GM21360 (cell line): ENCODE results near the gene FPR2.
"Not testable (repeated sequence)": the region's sequence is repeated elsewhere in the genome, so short reads cannot be mapped to it uniquely, and the experiment has no call there.

Source experiments
- ATAC-seq: cut with Tn5 transposase; IDR thresholded peaks from one replicate; pipeline ENCODE4 v1.9.1; 2021; ENCODE audit warnings: mild to moderate bottlenecking, moderate library complexity; ENCODE audit not compliant: unreplicated experiment

FPR2 gene

GRCh38 chr19:51739466-51740213, 21.3 kb upstream of the FPR2 start:
- no peak for ATAC-seq

GRCh38 chr19:51740356-51740755, 20.6 kb upstream of the FPR2 start:
- no peak for ATAC-seq

GRCh38 chr19:51742789-51743188, 18.2 kb upstream of the FPR2 start:
- no peak for ATAC-seq

GRCh38 chr19:51743405-51743804, 17.6 kb upstream of the FPR2 start:
- ATAC-seq, result no peak

- ATAC-seq, result no peak
These were observed 14.2 kb upstream of the FPR2 start for GRCh38 chr19:51746731-51747130.

- ATAC-seq, result no peak
These were observed 11.0 kb upstream of the FPR2 start for GRCh38 chr19:51749979-51750378.

- no peak for ATAC-seq
These were observed 10.4 kb upstream of the FPR2 start for GRCh38 chr19:51750400-51751094.

- no peak for ATAC-seq
These were observed 9.3 kb upstream of the FPR2 start, which contains the start of gene FPR1 for GRCh38 chr19:51751655-51752054. FPR1 (minus strand) TSS chr19:51751878; CDS start chr19:51746994, 4,884 bp downstream.

- no peak for ATAC-seq
These were observed 6.9 kb upstream of the FPR2 start for GRCh38 chr19:51754109-51754508.

GRCh38 chr19:51754770-51755169, 6.2 kb upstream of the FPR2 start:
- no peak for ATAC-seq

GRCh38 chr19:51755571-51755970, 5.4 kb upstream of the FPR2 start:
- no peak for ATAC-seq

GRCh38 chr19:51761696-51762095, 716 bp downstream of the FPR2 start:
- ATAC-seq, result no peak

- no peak for ATAC-seq
These were observed 4.1 kb downstream of the FPR2 start for GRCh38 chr19:51765086-51765485.

- ATAC-seq, result no peak
These were observed 5.5 kb downstream of the FPR2 start for GRCh38 chr19:51766461-51766860.

- ATAC-seq, result no peak
These were observed 10.6 kb downstream of the FPR2 start for GRCh38 chr19:51771376-51772130.

GRCh38 chr19:51772977-51773376, 12.0 kb downstream of the FPR2 start:
- ATAC-seq, result no peak

GRCh38 chr19:51776561-51776960, 15.6 kb downstream of the FPR2 start:
- not testable (repeated sequence) for ATAC-seq

GRCh38 chr19:51777570-51778462, 16.8 kb downstream of the FPR2 start:
- no peak for ATAC-seq

GRCh38 chr19:51779181-51779580, 18.2 kb downstream of the FPR2 start:
- no peak for ATAC-seq

GRCh38 chr19:51779703-51780102, 18.7 kb downstream of the FPR2 start:
- ATAC-seq, result no peak

GRCh38 chr19:51780270-51780669, 19.3 kb downstream of the FPR2 start:
- ATAC-seq, result no peak
